ENCODE measurements around the gene NSUN5. TPM values are rescaled to one million over a fixed set of nuclear protein-coding genes. Genes with fewer than 3 reads are reported as not detected.
"Not testable (repeated sequence)": the region's sequence is repeated elsewhere in the genome, so short reads cannot be mapped to it uniquely, and the experiment has no call there.

The NSUN5 gene
- polyA plus RNA-seq, 1 donor (not counting 4 experiments of a cell fraction or from before 2014, with no cell fraction given), result 16.8 TPM

- no peak for FAIRE-seq
Measured at GRCh38 chr7:73313521-73313906, 4.9 kb upstream of the NSUN5 start.

DNA sequence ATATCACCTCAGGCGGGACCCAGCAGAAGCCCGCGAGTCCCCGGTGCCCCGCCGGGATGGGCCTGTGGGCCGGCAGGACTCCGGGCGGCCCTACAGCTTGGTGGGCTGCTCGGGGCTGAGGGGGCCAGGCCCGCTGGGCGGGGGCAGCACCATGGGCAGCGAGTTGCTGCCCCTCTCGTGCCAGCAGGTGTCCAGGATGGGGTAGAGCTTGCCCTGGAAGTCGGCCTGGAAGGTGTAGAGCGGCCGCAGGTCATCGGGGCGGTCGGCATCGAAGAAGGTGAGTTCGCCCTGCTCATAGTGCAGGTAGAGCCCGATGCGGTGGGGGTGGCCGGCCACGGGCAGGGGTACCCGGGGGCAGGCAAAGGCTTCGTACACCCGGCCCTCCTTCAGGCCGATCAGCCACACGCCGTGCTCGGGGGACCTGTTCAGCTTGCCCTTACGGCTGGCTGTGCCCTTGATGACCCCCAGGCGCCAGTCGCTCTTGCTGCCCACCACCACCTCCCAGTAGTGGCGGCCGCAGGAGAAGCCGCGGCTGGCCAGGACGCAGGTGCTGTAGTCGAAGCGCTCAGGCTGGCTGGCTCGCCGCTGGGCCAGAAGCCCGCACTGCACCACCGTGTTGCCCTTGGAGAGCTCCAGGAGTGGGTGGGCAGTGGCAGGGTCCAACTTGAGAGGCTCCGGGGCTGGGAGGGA lies 4.3 kb upstream of the NSUN5 start:
- Histone ChIP-seq H3K9ac (ENCODE audit: control insufficient read depth, extremely low read depth, insufficient read depth, low read length) (no peak overlapping the region), H3K4me2 (ENCODE audit: control insufficient read depth, extremely low read depth, insufficient read depth, low read depth, low read length) (no peak overlapping the region), H3K79me2 (ENCODE audit: control insufficient read depth, insufficient read depth, low read length) (peaks cover 3% of the 10 kb centered on the region), H3K9me1 (ENCODE audit: control insufficient read depth, extremely low read depth, insufficient read depth, low read length) (no peaks in the 10 kb centered on the region), H3K36me3 (ENCODE audit: control insufficient read depth in 2 of 2, extremely low read depth in 1 of 2, insufficient read depth in 2 of 2, low read length in 2 of 2) (no peaks in the 10 kb centered on the region), H3K9me3 (ENCODE audit: control insufficient read depth, low read depth, low read length) (no peaks in the 10 kb centered on the region), H4K20me1 (ENCODE audit: control insufficient read depth, extremely low read depth, insufficient read depth, low read length) (no peaks in the 10 kb centered on the region), H3K4me3 (ENCODE audit: control insufficient read depth in 2 of 3, extremely low read depth in 1 of 3, insufficient read depth in 2 of 3, low read depth in 1 of 3, low read length in 3 of 3) (no peak overlapping the region), H3K27ac (ENCODE audit: control insufficient read depth, insufficient read depth, low read length) (no peak overlapping the region), H2AFZ (ENCODE audit: control insufficient read depth, low read length) (no peak overlapping the region), H3K27me3 (ENCODE audit: control insufficient read depth, extremely low read depth, insufficient read depth, low read length) (no peaks in the 10 kb centered on the region), H3K4me1 (ENCODE audit: control insufficient read depth, extremely low read depth, insufficient read depth, low read length) (no peaks in the 10 kb centered on the region)
- DNase-seq (ENCODE audit: low read depth, low spot score) (no peak), FAIRE-seq (no peak)
- TF ChIP-seq EZH2 (IDR thresholded peaks at IDR 0.05; ENCODE audit: low read length), result no peak
- TF ChIP-seq, protein P1, sequence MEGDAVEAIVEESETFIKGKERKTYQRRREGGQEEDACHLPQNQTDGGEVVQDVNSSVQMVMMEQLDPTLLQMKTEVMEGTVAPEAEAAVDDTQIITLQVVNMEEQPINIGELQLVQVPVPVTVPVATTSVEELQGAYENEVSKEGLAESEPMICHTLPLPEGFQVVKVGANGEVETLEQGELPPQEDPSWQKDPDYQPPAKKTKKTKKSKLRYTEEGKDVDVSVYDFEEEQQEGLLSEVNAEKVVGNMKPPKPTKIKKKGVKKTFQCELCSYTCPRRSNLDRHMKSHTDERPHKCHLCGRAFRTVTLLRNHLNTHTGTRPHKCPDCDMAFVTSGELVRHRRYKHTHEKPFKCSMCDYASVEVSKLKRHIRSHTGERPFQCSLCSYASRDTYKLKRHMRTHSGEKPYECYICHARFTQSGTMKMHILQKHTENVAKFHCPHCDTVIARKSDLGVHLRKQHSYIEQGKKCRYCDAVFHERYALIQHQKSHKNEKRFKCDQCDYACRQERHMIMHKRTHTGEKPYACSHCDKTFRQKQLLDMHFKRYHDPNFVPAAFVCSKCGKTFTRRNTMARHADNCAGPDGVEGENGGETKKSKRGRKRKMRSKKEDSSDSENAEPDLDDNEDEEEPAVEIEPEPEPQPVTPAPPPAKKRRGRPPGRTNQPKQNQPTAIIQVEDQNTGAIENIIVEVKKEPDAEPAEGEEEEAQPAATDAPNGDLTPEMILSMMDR (optimal IDR thresholded peaks at IDR 0.05 in 1 of 3, IDR thresholded peaks at IDR 0.05 in 1 of 3, conservative IDR thresholded peaks at IDR 0.05 in 1 of 3; ENCODE audit: extremely low read depth in 1 of 3, insufficient read depth in 2 of 3, low read length in 3 of 3), result no peak
- dilution Hi-C loops (cut with MboI; ENCODE audit: extremely low pct_ligation_motif_present, low sequenced_read_pairs), result no loop called here

More at GRCh38 chr7:73313521-73313906, 4.9 kb upstream of the NSUN5 start:
- TF ChIP-seq EZH2 (IDR thresholded peaks at IDR 0.05; ENCODE audit: low read length), result no peak
- TF ChIP-seq, protein P1 (optimal IDR thresholded peaks at IDR 0.05 in 1 of 3, IDR thresholded peaks at IDR 0.05 in 1 of 3, conservative IDR thresholded peaks at IDR 0.05 in 1 of 3; ENCODE audit: extremely low read depth in 1 of 3, insufficient read depth in 2 of 3, low read length in 3 of 3), result no peak
- Histone ChIP-seq H3K27me3 (ENCODE audit: control insufficient read depth, extremely low read depth, insufficient read depth, low read length) (no peaks in the 10 kb centered on the region), H3K9me3 (ENCODE audit: control insufficient read depth, low read depth, low read length) (no peaks in the 10 kb centered on the region), H2AFZ (ENCODE audit: control insufficient read depth, low read length) (no peak overlapping the region), H3K4me1 (ENCODE audit: control insufficient read depth, extremely low read depth, insufficient read depth, low read length) (no peaks in the 10 kb centered on the region), H3K27ac (ENCODE audit: control insufficient read depth, insufficient read depth, low read length) (no peak overlapping the region), H3K9me1 (ENCODE audit: control insufficient read depth, extremely low read depth, insufficient read depth, low read length) (no peaks in the 10 kb centered on the region), H3K4me2 (ENCODE audit: control insufficient read depth, extremely low read depth, insufficient read depth, low read depth, low read length) (no peak overlapping the region), H4K20me1 (ENCODE audit: control insufficient read depth, extremely low read depth, insufficient read depth, low read length) (no peaks in the 10 kb centered on the region), H3K79me2 (ENCODE audit: control insufficient read depth, insufficient read depth, low read length) (no peaks in the 10 kb centered on the region), H3K9ac (ENCODE audit: control insufficient read depth, extremely low read depth, insufficient read depth, low read length) (no peak overlapping the region), H3K36me3 (ENCODE audit: control insufficient read depth in 2 of 2, extremely low read depth in 1 of 2, insufficient read depth in 2 of 2, low read length in 2 of 2) (no peaks in the 10 kb centered on the region), H3K4me3 (ENCODE audit: control insufficient read depth in 2 of 3, extremely low read depth in 1 of 3, insufficient read depth in 2 of 3, low read depth in 1 of 3, low read length in 3 of 3) (no peak overlapping the region)
- no peak for DNase-seq (ENCODE audit: low read depth, low spot score)
- dilution Hi-C loops (cut with MboI; ENCODE audit: extremely low pct_ligation_motif_present, low sequenced_read_pairs), result no loop called here

DNA sequence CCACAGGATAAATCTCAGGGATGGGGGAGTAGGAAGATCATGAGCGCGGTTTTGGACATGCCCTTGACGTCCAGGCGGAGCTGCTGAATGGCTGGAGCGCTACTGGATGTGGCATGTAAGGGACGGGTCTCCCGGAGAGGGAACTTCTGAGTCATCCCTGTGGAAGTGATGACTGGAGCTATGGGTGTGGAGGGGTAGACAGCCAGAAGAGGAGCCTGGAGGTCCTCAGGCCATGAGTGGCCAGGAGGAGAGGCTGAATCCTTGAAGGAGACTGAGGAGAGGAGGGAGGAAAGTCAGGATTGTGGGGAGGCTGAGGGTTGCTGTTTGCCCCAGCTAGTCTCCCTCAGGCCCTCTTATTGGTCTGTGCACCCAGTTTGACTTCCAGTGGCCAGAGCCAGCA lies 2.8 kb upstream of the NSUN5 start:
- H3K4me1 ChIP-seq (ENCODE audit: control insufficient read depth, extremely low read depth, insufficient read depth, low read length); H3K4me3 ChIP-seq (ENCODE audit: control insufficient read depth in 2 of 3, extremely low read depth in 1 of 3, insufficient read depth in 2 of 3, low read depth in 1 of 3, low read length in 3 of 3); H3K9me3 ChIP-seq (ENCODE audit: control insufficient read depth, low read depth, low read length); dilution Hi-C loops (cut with MboI; ENCODE audit: extremely low pct_ligation_motif_present, low sequenced_read_pairs); H3K27ac ChIP-seq (ENCODE audit: control insufficient read depth, insufficient read depth, low read length); H4K20me1 ChIP-seq (ENCODE audit: control insufficient read depth, extremely low read depth, insufficient read depth, low read length); DNase-seq (ENCODE audit: low read depth, low spot score); H3K9me1 ChIP-seq (ENCODE audit: control insufficient read depth, extremely low read depth, insufficient read depth, low read length); H2AFZ ChIP-seq (ENCODE audit: control insufficient read depth, low read length); H3K79me2 ChIP-seq (ENCODE audit: control insufficient read depth, insufficient read depth, low read length); H3K36me3 ChIP-seq (ENCODE audit: control insufficient read depth in 2 of 2, extremely low read depth in 1 of 2, insufficient read depth in 2 of 2, low read length in 2 of 2); H3K4me2 ChIP-seq (ENCODE audit: control insufficient read depth, extremely low read depth, insufficient read depth, low read depth, low read length); H3K27me3 ChIP-seq (ENCODE audit: control insufficient read depth, extremely low read depth, insufficient read depth, low read length); H3K9ac ChIP-seq (ENCODE audit: control insufficient read depth, extremely low read depth, insufficient read depth, low read length); FAIRE-seq: not testable (repeated sequence)
